Islet precursor cell (in vitro differentiated cells): Measurements from ENCODE around the gene LAMA5.

Experiments
- DNase-seq: peaks from one replicate; pipeline ENCODE4 v3.0.0-alpha.2; 2018

Gene LAMA5

GRCh38 chr20:62403331-62403730 is 36.2 kb upstream of the LAMA5 start:
- no peak for DNase-seq

GRCh38 chr20:62402456-62403150 is 35.5 kb upstream of the LAMA5 start:
- DNase-seq, result no peak

GRCh38 chr20:62401331-62401779 is 34.2 kb upstream of the LAMA5 start:
- DNase-seq, result peak; percentile 73

GRCh38 chr20:62400541-62400940 is 33.4 kb upstream of the LAMA5 start:
- no peak for DNase-seq

- DNase-seq, result no peak
These were observed 32.9 kb upstream of the LAMA5 start for GRCh38 chr20:62400021-62400420.

- no peak for DNase-seq
These were observed 31.2 kb upstream of the LAMA5 start for GRCh38 chr20:62398120-62398821.

GRCh38 chr20:62396367-62397239 is 29.5 kb upstream of the LAMA5 start:
- DNase-seq, result no peak

- no peak for DNase-seq
These were observed 28.5 kb upstream of the LAMA5 start for GRCh38 chr20:62395311-62396242.

- DNase-seq, result no peak
These were observed 27.4 kb upstream of the LAMA5 start for GRCh38 chr20:62394248-62395245.

- no peak for DNase-seq
These were observed 26.7 kb upstream of the LAMA5 start for GRCh38 chr20:62393830-62394229.

- no peak for DNase-seq
These were observed 26.2 kb upstream of the LAMA5 start for GRCh38 chr20:62393335-62393665.

GRCh38 chr20:62392621-62393334 is 25.7 kb upstream of the LAMA5 start:
- no peak for DNase-seq

- no peak for DNase-seq
These were observed 24.9 kb upstream of the LAMA5 start for GRCh38 chr20:62392077-62392418.

GRCh38 chr20:62391165-62392076 is 24.3 kb upstream of the LAMA5 start:
- DNase-seq, result no peak

- DNase-seq, result no peak
These were observed 23.4 kb upstream of the LAMA5 start for GRCh38 chr20:62390317-62391164.

- no peak for DNase-seq
These were observed 22.5 kb upstream of the LAMA5 start for GRCh38 chr20:62389601-62390087.

- no peak for DNase-seq
These were observed 21.9 kb upstream of the LAMA5 start for GRCh38 chr20:62388839-62389600.
